WERI-Rb-1 (cell line): ENCODE data around the gene GFOD2.

Experiments
- DNase-seq: peaks from one replicate; pipeline ENCODE4 v3.0.0-alpha.2; 2020
- H3K27ac ChIP-seq: fragments of 250-450 bp; sonication (Bioruptor Pico); 2 replicates; pipeline ENCODE4 v1.5.1; 2020; ENCODE audit warnings: mild to moderate bottlenecking, moderate library complexity
- H3K27me3 ChIP-seq: fragments of 250-450 bp; sonication (Bioruptor Pico); 2 replicates; pipeline ENCODE4 v1.5.1; 2021; ENCODE audit warnings: mild to moderate bottlenecking, low read depth, moderate library complexity; ENCODE audit not compliant: insufficient read depth, severe bottlenecking
- H3K36me3 ChIP-seq: fragments of 250-450 bp; sonication (Bioruptor Pico); 2 replicates; pipeline ENCODE4 v1.5.1; 2020; ENCODE audit warnings: mild to moderate bottlenecking, moderate library complexity
- H3K4me3 ChIP-seq: 2 replicates; pipeline ENCODE4 v1.5.1; 2011; ENCODE audit warnings: low read depth, mild to moderate bottlenecking, control low read depth, low read length
- H3K9me3 ChIP-seq: fragments of 250-450 bp; sonication (Bioruptor Pico); 2 replicates; pipeline ENCODE4 v1.5.1; 2021; ENCODE audit warnings: mild to moderate bottlenecking, moderate library complexity; ENCODE audit not compliant: severe bottlenecking
- TF ChIP-seq, protein P1 (sequence below): IDR thresholded peaks from 2 replicates; pipeline ENCODE4 v1.5.1; 2011; ENCODE audit warnings: low read depth, mild to moderate bottlenecking, control low read depth, inconsistent platforms, low read length

Gene GFOD2

GRCh38 chr16:67661886-67662652 is 57.0 kb downstream of the GFOD2 start:
- TF ChIP-seq, protein P1, sequence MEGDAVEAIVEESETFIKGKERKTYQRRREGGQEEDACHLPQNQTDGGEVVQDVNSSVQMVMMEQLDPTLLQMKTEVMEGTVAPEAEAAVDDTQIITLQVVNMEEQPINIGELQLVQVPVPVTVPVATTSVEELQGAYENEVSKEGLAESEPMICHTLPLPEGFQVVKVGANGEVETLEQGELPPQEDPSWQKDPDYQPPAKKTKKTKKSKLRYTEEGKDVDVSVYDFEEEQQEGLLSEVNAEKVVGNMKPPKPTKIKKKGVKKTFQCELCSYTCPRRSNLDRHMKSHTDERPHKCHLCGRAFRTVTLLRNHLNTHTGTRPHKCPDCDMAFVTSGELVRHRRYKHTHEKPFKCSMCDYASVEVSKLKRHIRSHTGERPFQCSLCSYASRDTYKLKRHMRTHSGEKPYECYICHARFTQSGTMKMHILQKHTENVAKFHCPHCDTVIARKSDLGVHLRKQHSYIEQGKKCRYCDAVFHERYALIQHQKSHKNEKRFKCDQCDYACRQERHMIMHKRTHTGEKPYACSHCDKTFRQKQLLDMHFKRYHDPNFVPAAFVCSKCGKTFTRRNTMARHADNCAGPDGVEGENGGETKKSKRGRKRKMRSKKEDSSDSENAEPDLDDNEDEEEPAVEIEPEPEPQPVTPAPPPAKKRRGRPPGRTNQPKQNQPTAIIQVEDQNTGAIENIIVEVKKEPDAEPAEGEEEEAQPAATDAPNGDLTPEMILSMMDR = no peak
- H3K27me3 ChIP-seq = no peaks in the 10 kb centered on the region
- no peak for DNase-seq
- H3K27ac ChIP-seq = no peak overlapping the region
- H3K4me3 ChIP-seq = peak overlapping the region; percentile 86; the same call in 1 of the 2 replicates
- peaks cover 49% of the 10 kb centered on the region for H3K36me3 ChIP-seq
- H3K9me3 ChIP-seq = no peaks in the 10 kb centered on the region

- TF ChIP-seq, protein P1 = no peak
- Histone ChIP-seq H3K27ac (peak overlapping the region; percentile 61), H3K27me3 (no peaks in the 10 kb centered on the region), H3K4me3 (peak overlapping the region; percentile 86), H3K9me3 (no peaks in the 10 kb centered on the region), H3K36me3 (peaks cover 57% of the 10 kb centered on the region)
- no peak for DNase-seq
These were observed 57.9 kb downstream of the GFOD2 start for GRCh38 chr16:67661101-67661761.

DNA sequence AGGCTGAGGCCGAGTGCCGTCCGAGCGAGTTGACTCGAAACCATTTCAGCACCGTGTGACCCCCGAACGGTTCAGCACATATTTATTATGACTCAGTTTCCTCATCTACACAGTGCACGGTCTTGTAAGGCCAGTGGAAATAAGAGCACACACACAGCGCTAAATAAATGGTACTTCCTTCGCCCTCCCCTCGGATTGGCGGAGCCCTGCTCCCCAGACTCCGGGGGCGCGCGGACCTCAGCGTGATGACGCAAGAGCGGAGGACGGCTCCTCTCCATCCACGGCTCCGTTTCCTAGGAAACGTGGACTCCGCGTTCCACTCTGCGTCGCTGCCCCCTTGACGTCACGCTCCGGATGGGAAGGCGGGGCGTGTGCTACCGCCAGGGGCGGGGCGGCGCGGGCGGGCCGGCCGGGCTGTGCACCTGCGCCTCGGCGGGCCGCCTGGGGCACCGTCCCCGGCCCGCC is 58.5 kb downstream of the GFOD2 start, which contains the start of gene PARD6A:
TSS of gene PARD6A (plus strand) at position 397 of the 465 bp plus-strand sequence. CDS start 79 bp downstream, outside the sequence.
- peak; percentile 96 for DNase-seq
- TF ChIP-seq, protein P1 = no peak
- Histone ChIP-seq H3K27ac (peak within 1 kb of the TSS; percentile 80), H3K9me3 (no peaks in the 10 kb centered on the region), H3K4me3 (peak within 1 kb of the TSS; percentile 86), H3K27me3 (no peaks in the 10 kb centered on the region), H3K36me3 (peaks cover 63% of the 10 kb centered on the region)

- TF ChIP-seq, protein P1 = no peak
- Histone ChIP-seq H3K9me3 (no peaks in the 10 kb centered on the region), H3K4me3 (peak within 1 kb of the TSS; percentile 86), H3K36me3 (peaks cover 70% of the 10 kb centered on the region), H3K27me3 (no peaks in the 10 kb centered on the region), H3K27ac (peak within 1 kb of the TSS; percentile 80)
- DNase-seq = peak; percentile 88
These were observed 59.2 kb downstream of the GFOD2 start, which contains the start of gene ACD for GRCh38 chr16:67659675-67660563. TSS of gene ACD (minus strand) at chr16:67660260. CDS start at chr16:67660220, 40 bp downstream.

- Histone ChIP-seq H3K4me3 (peak overlapping the region; percentile 86), H3K27ac (peak overlapping the region; percentile 80), H3K27me3 (no peaks in the 10 kb centered on the region), H3K36me3 (peaks cover 71% of the 10 kb centered on the region), H3K9me3 (no peaks in the 10 kb centered on the region)
- TF ChIP-seq, protein P1 = no peak
- no peak for DNase-seq
These were observed 60.1 kb downstream of the GFOD2 start for GRCh38 chr16:67658849-67659674.
